GM06990 (cell line): ENCODE data around the gene LOXHD1.

Experiments
- DNase-seq: peaks from one replicate; pipeline ENCODE4 v3.0.0-alpha.2; 2011; ENCODE audit not compliant: insufficient read length; ENCODE audit errors: extremely low read depth
- H3K27me3 ChIP-seq: replicated peaks from 2 replicates; pipeline ENCODE4 v1.6.0; 2011; ENCODE audit warnings: low read length; ENCODE audit not compliant: control insufficient read depth, insufficient read depth
- H3K36me3 ChIP-seq: 2 replicates; pipeline ENCODE4 v1.5.1; 2011; ENCODE audit warnings: low read length; ENCODE audit not compliant: control insufficient read depth, insufficient read depth
- H3K4me3 ChIP-seq: replicated peaks from 2 replicates; pipeline ENCODE4 v1.5.1; 2011; ENCODE audit warnings: low read depth, mild to moderate bottlenecking, control low read depth, low read length
- TF ChIP-seq, protein P1 (sequence below): IDR thresholded peaks from 2 replicates; pipeline ENCODE4 v1.5.1; 2011; ENCODE audit warnings: low read length, control low read depth, mild to moderate bottlenecking, inconsistent platforms; ENCODE audit not compliant: insufficient read depth, poor library complexity, severe bottlenecking

The LOXHD1 gene

DNA sequence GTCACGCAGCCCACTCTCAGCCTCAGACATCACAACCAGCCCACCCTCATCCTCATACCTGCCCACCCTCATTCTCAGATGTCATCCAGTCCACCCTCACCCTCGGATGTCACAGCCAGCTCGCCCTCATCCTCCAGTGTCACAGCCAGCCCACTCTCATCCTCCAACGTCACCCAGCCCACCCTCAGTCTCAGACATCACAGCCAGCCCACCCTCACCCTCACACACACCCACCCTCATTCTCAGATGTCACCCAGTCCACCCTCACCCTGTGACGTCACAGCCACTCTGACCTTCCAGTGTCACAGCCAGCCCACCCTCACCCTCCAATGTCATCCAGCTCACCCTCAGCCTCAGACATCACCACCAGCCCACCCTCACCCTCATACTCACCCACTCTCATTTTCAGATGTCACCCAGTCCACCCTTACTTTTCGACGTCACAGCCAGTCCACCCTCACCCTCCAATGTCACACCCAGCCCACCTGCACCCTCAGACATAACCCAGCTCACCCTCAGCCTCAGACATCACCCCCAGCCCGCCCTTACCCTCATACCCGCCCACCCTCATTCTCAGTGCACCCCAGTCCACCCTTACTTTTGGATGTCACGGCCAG is 100.3 kb downstream of the LOXHD1 start:
- no peak for DNase-seq

DNA sequence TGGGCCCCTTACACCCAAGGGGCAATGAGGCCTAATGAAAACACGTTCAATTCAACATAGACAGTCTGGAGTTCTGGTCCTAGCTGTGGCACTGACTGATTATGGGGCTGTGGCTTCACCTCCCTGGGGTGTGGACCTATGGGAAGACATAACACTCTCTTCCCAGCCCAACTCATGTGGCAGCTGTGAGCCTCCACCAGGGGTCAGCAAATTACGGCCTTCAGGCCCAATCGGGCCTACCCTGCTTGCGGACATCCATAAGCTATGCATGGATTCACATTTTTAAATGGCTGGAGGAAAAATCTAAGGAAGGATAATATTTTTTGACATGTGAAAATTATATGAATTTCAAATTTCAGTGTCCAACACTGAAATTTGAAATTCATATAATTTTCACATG is 101.3 kb downstream of the LOXHD1 start:
- TF ChIP-seq, protein P1, sequence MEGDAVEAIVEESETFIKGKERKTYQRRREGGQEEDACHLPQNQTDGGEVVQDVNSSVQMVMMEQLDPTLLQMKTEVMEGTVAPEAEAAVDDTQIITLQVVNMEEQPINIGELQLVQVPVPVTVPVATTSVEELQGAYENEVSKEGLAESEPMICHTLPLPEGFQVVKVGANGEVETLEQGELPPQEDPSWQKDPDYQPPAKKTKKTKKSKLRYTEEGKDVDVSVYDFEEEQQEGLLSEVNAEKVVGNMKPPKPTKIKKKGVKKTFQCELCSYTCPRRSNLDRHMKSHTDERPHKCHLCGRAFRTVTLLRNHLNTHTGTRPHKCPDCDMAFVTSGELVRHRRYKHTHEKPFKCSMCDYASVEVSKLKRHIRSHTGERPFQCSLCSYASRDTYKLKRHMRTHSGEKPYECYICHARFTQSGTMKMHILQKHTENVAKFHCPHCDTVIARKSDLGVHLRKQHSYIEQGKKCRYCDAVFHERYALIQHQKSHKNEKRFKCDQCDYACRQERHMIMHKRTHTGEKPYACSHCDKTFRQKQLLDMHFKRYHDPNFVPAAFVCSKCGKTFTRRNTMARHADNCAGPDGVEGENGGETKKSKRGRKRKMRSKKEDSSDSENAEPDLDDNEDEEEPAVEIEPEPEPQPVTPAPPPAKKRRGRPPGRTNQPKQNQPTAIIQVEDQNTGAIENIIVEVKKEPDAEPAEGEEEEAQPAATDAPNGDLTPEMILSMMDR: peak; percentile 82
- no peak for DNase-seq
- H3K27me3 ChIP-seq: no peaks in the 10 kb centered on the region; the same call in 1 of the 2 replicates
- no peak overlapping the region for H3K4me3 ChIP-seq
- no peaks in the 10 kb centered on the region for H3K36me3 ChIP-seq

More for the DNA sequence above, 100.3 kb downstream of the LOXHD1 start:
- TF ChIP-seq, protein P1: no peak
- peaks cover 2% of the 10 kb centered on the region; the same call in 1 of the 2 replicates for H3K27me3 ChIP-seq
- no peaks in the 10 kb centered on the region for H3K36me3 ChIP-seq
- no peak overlapping the region for H3K4me3 ChIP-seq

DNA sequence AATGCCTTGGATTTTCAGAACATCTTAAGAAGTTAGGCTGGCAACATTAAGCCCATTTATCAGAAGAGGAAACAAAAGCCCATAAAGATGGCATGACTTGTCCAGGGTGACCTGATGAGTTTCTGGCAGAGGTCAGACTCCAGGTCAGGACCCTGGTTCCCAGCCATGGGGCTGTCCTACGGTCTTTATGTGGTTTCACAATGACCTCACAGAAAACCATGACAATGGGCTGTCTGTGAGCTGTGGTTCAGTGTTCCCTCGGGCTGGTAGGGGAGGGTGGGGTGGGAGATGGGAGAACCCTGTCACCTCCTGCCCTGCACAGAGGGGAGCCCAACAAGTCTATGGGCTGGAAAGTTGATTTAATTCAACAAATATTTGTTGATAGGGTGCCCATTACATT is 101.8 kb downstream of the LOXHD1 start:
- no peaks in the 10 kb centered on the region for H3K36me3 ChIP-seq
- no peak overlapping the region for H3K4me3 ChIP-seq
- TF ChIP-seq, protein P1: no peak
- no peak for DNase-seq
- H3K27me3 ChIP-seq: no peaks in the 10 kb centered on the region; the same call in 1 of the 2 replicates

DNA sequence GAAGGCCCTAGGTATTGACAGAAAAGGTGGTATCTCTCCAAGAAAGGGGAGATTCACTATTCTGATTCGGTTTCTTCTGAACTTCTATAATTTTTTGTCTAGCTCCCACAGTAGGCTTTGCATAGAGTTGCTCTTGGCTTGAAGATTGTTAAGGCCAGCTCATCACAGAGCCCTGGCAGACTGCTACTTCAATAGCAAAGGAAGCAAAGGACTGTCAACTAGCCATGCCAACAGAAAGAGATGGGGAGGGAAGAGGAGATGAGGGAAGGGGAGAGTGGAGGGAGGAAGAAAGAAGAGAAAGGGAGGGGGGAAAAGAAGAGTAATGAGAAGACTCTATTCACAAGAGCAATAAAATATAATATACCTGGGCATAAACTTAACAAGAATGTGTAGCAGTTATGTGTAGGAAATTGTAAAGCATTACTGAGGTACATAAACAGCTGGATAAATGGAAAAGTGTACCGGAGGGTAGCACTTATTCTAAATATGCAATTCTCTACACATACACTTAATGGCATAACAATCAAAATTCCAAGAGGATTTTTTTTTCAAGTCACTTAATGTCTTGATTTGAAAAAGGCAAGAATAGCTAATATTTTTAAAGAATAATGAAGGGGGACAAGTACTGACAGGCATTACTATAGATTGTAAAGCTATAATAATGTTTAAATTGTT is 102.5 kb downstream of the LOXHD1 start:
- Histone ChIP-seq H3K36me3 (no peaks in the 10 kb centered on the region), H3K27me3 (no peaks in the 10 kb centered on the region; the same call in 1 of the 2 replicates), H3K4me3 (no peak overlapping the region)
- no peak for DNase-seq
- TF ChIP-seq, protein P1: no peak

DNA sequence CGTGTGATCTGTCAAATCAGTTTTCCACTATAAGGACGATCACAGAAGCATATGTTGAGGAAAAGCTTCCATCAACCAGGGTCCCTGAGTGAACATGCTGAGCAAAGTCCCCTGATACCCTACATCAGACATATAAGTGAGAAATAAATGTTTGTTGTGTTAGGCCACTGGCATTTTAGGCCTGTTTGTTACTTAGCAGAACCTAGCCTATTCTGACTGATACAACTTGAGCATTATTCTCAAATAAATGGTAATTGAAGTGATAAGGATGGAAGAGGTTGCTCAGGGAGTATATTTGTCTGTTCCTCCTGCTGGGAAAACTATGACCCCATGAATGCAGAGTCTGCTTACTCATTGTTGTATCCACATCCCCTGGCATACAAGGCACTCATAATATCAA is 106.4 kb downstream of the LOXHD1 start:
- TF ChIP-seq, protein P1: no peak
- DNase-seq: no peak
- H3K36me3 ChIP-seq: no peaks in the 10 kb centered on the region
- H3K4me3 ChIP-seq: no peak overlapping the region
- H3K27me3 ChIP-seq: peaks cover 2% of the 10 kb centered on the region; the same call in 1 of the 2 replicates

DNA sequence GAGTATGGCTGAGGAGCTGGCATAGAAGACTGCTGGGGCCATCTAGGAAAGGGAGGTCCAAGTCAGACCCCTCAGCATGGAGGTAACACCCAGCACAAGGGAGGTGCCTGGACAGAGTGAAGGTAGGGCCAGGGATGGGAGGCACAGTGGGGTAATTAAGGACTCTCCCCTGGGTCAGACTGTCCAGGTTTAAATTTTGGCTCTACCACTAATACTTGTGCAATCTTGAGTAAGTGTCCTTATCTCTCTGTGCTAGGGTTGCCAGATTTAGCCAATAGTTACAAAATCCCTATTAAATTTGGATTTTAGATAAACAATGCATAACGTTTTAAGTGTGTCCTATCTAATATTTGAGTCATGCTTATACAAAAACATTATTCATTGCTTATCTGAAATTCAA is 109.5 kb downstream of the LOXHD1 start:
- no peak for DNase-seq
- Histone ChIP-seq H3K36me3 (no peaks in the 10 kb centered on the region), H3K27me3 (peaks cover 2% of the 10 kb centered on the region; the same call in 1 of the 2 replicates), H3K4me3 (no peak overlapping the region)
- TF ChIP-seq, protein P1: no peak
